ENCODE data around the gene GPR37L1. TPM values are rescaled to one million over a fixed set of nuclear protein-coding genes. Genes with fewer than 3 reads are reported as not detected.
"Not testable (repeated sequence)": the region's sequence is repeated elsewhere in the genome, so short reads cannot be mapped to it uniquely, and the experiment has no call there.

The GPR37L1 gene
- total and polyA plus RNA-seq, 7 experiments from 2014 or later: 0.02 to 0.09 TPM; not detected in 5

DNA sequence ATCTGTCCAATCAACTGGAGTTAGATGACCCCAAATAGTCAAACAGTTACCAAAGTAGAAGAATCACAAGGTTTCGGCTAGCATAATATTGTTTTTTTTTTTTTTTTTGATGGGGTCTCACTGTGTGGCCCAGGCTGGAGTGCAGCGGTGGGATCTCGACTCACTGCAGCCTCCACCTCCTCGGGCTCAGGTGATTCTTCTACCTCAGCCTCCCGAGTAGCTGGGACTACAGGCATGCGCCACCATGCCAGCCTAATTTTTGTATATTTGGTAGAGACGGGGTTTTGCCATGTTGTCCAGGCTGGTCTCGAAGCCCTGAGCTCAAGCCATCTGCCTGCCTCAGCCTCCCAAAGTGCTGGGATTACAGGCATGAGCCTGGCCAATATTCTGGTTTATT lies 23.0 kb downstream of the GPR37L1 start:
- not testable (repeated sequence) for H3K4me3 ChIP-seq (ENCODE audit: low read length); H3K27ac ChIP-seq (ENCODE audit: low read depth, low read length); H3K27me3 Mint-ChIP-seq; H3K9me3 Mint-ChIP-seq; DNase-seq; ATAC-seq; H3K9me3 ChIP-seq (ENCODE audit: control insufficient read depth in 2 of 3, low read length in 3 of 3); H3K27me3 ChIP-seq (ENCODE audit: control insufficient read depth in 2 of 2, insufficient read depth in 2 of 2, low read length in 2 of 2)
- Mint-ChIP-seq H3K4me1 (peaks cover 15 to 47% (median 33%) of the 10 kb centered on the region in 7 donors), H3K27ac (peak overlapping the region; percentile 81 to 98 (median 88)), H3K4me3 (peak overlapping the region; percentile 12 to 94 (median 92)), H3K36me3 (peaks cover 2 to 18% (median 8%) of the 10 kb centered on the region in 5 donors)
- peaks cover 14 to 21% of the 10 kb centered on the region in 2 donors for H3K4me1 ChIP-seq (ENCODE audit: control insufficient read depth in 2 of 2, insufficient read depth in 2 of 2, low read length in 2 of 2)
- peaks cover 4 to 43% (median 8%) of the 10 kb centered on the region in 3 experiments for H3K36me3 ChIP-seq (ENCODE audit: control insufficient read depth in 2 of 3, insufficient read depth in 3 of 3, low read length in 3 of 3)
- ChIA-PET CTCF (interaction anchor here (1.2 kb wide), 1 partner anchor 9 kb away, joined by 3 read pairs; no protein-coding TSS in a partner anchor), POLR2A (interaction anchor here (1.5 to 6.6 kb wide), 2 partner anchors 10 to 16 kb away, joined by 6 to 54 read pairs; partner anchors contain the start of gene PTPN7)
- intact Hi-C loops (cut with micrococcal nuclease): loop anchor here (1.0 to 10.0 kb wide), 4 partner anchors 10 to 661 kb away; partner anchors contain the start of gene IPO9 (in 1 of the 2)

DNA sequence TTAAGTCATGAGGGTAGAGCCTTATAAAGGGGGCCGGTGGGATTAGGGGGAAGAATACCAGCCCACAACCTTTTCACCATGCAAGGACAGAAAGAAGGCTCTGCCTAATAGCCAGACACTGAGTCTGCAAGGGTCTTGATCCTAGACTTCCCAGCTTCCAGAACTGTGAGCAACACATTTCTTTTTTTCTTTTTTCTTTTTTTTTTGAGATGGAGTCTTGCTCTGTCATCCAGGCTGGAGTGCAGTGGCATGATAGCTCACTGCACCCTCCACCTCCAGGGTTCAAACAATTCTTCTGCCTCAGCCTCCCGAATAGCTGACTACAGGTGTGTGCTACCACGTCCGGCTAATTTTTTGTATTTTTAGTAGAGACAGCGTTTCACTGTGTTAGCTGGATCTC lies 23.6 kb downstream of the GPR37L1 start:
- H3K27ac Mint-ChIP-seq: peak overlapping the region in 7 of 9 donors; percentile 8 to 93 (median 46)
- ChIA-PET POLR2A (interaction anchor here (1.5 to 6.6 kb wide), 2 partner anchors 10 to 15 kb away, joined by 6 to 54 read pairs; partner anchors contain the start of gene PTPN7), CTCF (interaction anchor here (1.2 to 1.4 kb wide), 2 partner anchors 8 to 14 kb away, joined by 3 to 6 read pairs; partner anchors contain the start of gene PTPN7)
- Histone ChIP-seq H3K36me3 (ENCODE audit: control insufficient read depth in 2 of 3, insufficient read depth in 3 of 3, low read length in 3 of 3) (peaks cover 10 to 49% (median 14%) of the 10 kb centered on the region in 3 experiments), H3K4me1 (ENCODE audit: control insufficient read depth in 2 of 2, insufficient read depth in 2 of 2, low read length in 2 of 2) (peaks cover 14 to 21% of the 10 kb centered on the region in 2 donors), H3K27me3 (ENCODE audit: control insufficient read depth in 2 of 2, insufficient read depth in 2 of 2, low read length in 2 of 2) (no peaks in the 10 kb centered on the region), H3K9me3 (ENCODE audit: control insufficient read depth in 2 of 3, low read length in 3 of 3) (no peaks in the 10 kb centered on the region), H3K4me3 (ENCODE audit: low read length) (no peak overlapping the region), H3K27ac (ENCODE audit: low read depth, low read length) (no peak overlapping the region)
- peaks cover 10 to 47% (median 33%) of the 10 kb centered on the region in 7 donors for H3K4me1 Mint-ChIP-seq
- no peak for DNase-seq
- H3K36me3 Mint-ChIP-seq: peaks cover 8 to 21% (median 14%) of the 10 kb centered on the region in 5 donors
- intact Hi-C loops (cut with micrococcal nuclease): loop anchor here (10.0 kb wide), 2 partner anchors 321 to 661 kb away; partner anchors contain the start of gene IPO9 (in 1 of the 2)
- no peaks in the 10 kb centered on the region for H3K9me3 Mint-ChIP-seq
- no peaks in the 10 kb centered on the region for H3K27me3 Mint-ChIP-seq
- H3K4me3 Mint-ChIP-seq: peak overlapping the region in 8 of 10 donors; percentile 12 to 93 (median 36)
- ATAC-seq: no peak

DNA sequence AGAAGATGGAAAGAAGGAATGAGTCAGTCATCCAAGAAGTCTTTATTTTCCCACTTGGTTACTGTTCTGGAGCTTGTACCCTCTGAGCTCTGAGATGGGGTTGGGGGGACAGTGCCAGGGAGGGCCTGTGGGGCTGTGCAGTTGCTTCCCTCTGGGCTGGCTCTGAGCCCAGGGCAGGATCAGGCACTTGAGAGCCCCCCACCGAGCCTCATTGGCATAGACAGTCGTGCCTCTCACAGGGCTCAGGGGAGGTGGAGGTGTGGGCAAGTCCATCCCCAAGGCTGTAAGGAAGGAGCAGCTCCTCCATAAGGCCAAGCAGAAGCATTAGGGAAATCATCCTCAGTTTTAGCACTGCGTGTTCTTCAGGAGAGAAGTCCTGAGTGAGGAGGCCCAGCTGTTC lies 24.3 kb downstream of the GPR37L1 start:
- peaks cover 14 to 21% of the 10 kb centered on the region in 2 donors for H3K4me1 ChIP-seq (ENCODE audit: control insufficient read depth in 2 of 2, insufficient read depth in 2 of 2, low read length in 2 of 2)
- no peak overlapping the region for H3K27ac ChIP-seq (ENCODE audit: low read depth, low read length)
- no peaks in the 10 kb centered on the region for H3K9me3 Mint-ChIP-seq
- H3K36me3 ChIP-seq (ENCODE audit: control insufficient read depth in 2 of 3, insufficient read depth in 3 of 3, low read length in 3 of 3): peaks cover 13 to 56% (median 21%) of the 10 kb centered on the region in 3 experiments
- no peak overlapping the region for H3K4me3 Mint-ChIP-seq
- H3K27ac Mint-ChIP-seq: peak overlapping the region in 4 of 9 donors; percentile 8 to 89 (median 22)
- POLR2A ChIA-PET: interaction anchor here (6.6 kb wide), 1 partner anchor 14 kb away, joined by 54 read pairs; the partner anchor contains the start of gene PTPN7
- H3K4me1 Mint-ChIP-seq: peaks cover 10 to 44% (median 29%) of the 10 kb centered on the region in 7 donors
- no peak for DNase-seq
- intact Hi-C loops (cut with micrococcal nuclease): loop anchor here (10.0 kb wide), 2 partner anchors 322 to 662 kb away; partner anchors contain the start of gene IPO9 (in 1 of the 2)
- no peaks in the 10 kb centered on the region for H3K27me3 ChIP-seq (ENCODE audit: control insufficient read depth in 2 of 2, insufficient read depth in 2 of 2, low read length in 2 of 2)
- peaks cover 9 to 21% (median 15%) of the 10 kb centered on the region in 5 donors for H3K36me3 Mint-ChIP-seq
- no peaks in the 10 kb centered on the region for H3K9me3 ChIP-seq (ENCODE audit: control insufficient read depth in 2 of 3, low read length in 3 of 3)
- CTCF ChIA-PET: interaction anchor here (1.4 kb wide), 1 partner anchor 13 kb away, joined by 6 read pairs; the partner anchor contains the start of gene PTPN7
- ATAC-seq: no peak
- H3K27me3 Mint-ChIP-seq: no peaks in the 10 kb centered on the region
- no peak overlapping the region for H3K4me3 ChIP-seq (ENCODE audit: low read length)

GRCh38 chr1:202148391-202148790 lies 25.7 kb downstream of the GPR37L1 start:
- H3K4me3 Mint-ChIP-seq: no peak overlapping the region

DNA sequence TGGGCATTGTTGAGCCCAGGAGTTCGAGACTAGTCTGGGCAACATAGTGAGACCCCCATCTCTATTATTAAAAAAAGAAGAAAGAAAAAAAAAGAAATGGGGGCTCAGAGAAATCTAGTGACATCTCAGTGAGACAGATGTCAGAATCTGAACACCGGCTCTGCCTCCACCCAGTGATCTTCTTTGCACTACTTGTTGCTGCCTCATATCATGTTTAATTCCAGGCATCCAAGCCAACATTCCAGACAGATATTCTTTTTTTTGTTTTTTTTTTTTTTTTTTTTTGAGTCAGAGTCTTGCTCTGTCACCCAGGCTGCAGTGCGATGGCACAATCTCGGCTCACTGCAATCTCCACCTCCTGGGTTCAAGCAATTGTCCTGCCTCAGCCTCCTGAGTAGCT lies 26.8 kb downstream of the GPR37L1 start:
- POLR2A ChIA-PET: no interaction called here
- Histone ChIP-seq H3K9me3 (ENCODE audit: control insufficient read depth in 2 of 3, low read length in 3 of 3) (no peaks in the 10 kb centered on the region), H3K4me3 (ENCODE audit: low read length) (no peak overlapping the region), H3K36me3 (ENCODE audit: control insufficient read depth in 2 of 3, insufficient read depth in 3 of 3, low read length in 3 of 3) (peaks cover 21 to 78% (median 39%) of the 10 kb centered on the region in 3 experiments), H3K27me3 (ENCODE audit: control insufficient read depth in 2 of 2, insufficient read depth in 2 of 2, low read length in 2 of 2) (no peaks in the 10 kb centered on the region), H3K27ac (ENCODE audit: low read depth, low read length) (no peak overlapping the region), H3K4me1 (ENCODE audit: control insufficient read depth in 2 of 2, insufficient read depth in 2 of 2, low read length in 2 of 2) (peaks cover 0 to 7% of the 10 kb centered on the region in 2 donors)
- no peak for DNase-seq
- no peak for ATAC-seq
- Mint-ChIP-seq H3K4me1 (peaks cover 2 to 34% (median 13%) of the 10 kb centered on the region in 7 donors), H3K36me3 (peaks cover 14 to 32% (median 21%) of the 10 kb centered on the region in 5 donors), H3K4me3 (no peak overlapping the region), H3K9me3 (no peaks in the 10 kb centered on the region), H3K27ac (peak overlapping the region in 5 of 9 donors; percentile 17 to 42 (median 33)), H3K27me3 (no peaks in the 10 kb centered on the region)
- intact Hi-C loops (cut with micrococcal nuclease): loop anchor here (10.0 kb wide), 2 partner anchors 325 to 665 kb away; partner anchors contain the start of gene IPO9 (in 1 of the 2)
- CTCF ChIA-PET: no interaction called here

More at GRCh38 chr1:202148391-202148790, 25.7 kb downstream of the GPR37L1 start:
- Histone ChIP-seq H3K9me3 (ENCODE audit: control insufficient read depth in 2 of 3, low read length in 3 of 3) (no peaks in the 10 kb centered on the region), H3K4me1 (ENCODE audit: control insufficient read depth in 2 of 2, insufficient read depth in 2 of 2, low read length in 2 of 2) (peaks cover under 1 to 7% of the 10 kb centered on the region in 2 donors), H3K27ac (ENCODE audit: low read depth, low read length) (peak overlapping the region; percentile 17), H3K36me3 (ENCODE audit: control insufficient read depth in 2 of 3, insufficient read depth in 3 of 3, low read length in 3 of 3) (peaks cover 21 to 70% (median 32%) of the 10 kb centered on the region in 3 experiments), H3K27me3 (ENCODE audit: control insufficient read depth in 2 of 2, insufficient read depth in 2 of 2, low read length in 2 of 2) (no peaks in the 10 kb centered on the region), H3K4me3 (ENCODE audit: low read length) (no peak overlapping the region)
- Mint-ChIP-seq H3K27me3 (no peaks in the 10 kb centered on the region), H3K9me3 (no peaks in the 10 kb centered on the region), H3K27ac (peak overlapping the region in 5 of 9 donors; percentile 17 to 80 (median 68)), H3K36me3 (peaks cover 10 to 28% (median 16%) of the 10 kb centered on the region in 5 donors), H3K4me1 (peaks cover 4 to 33% (median 16%) of the 10 kb centered on the region in 7 donors)
- ChIA-PET POLR2A (interaction anchor here (1.0 to 6.6 kb wide), 2 partner anchors 9 to 13 kb away, joined by 3 to 54 read pairs; partner anchors contain the start of gene PTPN7), CTCF (interaction anchor here (1.1 kb wide), 1 partner anchor 12 kb away, joined by 3 read pairs; the partner anchor contains the start of gene PTPN7)
- ATAC-seq (no peak), DNase-seq (no peak)
- intact Hi-C loops (cut with micrococcal nuclease): loop anchor here (10.0 kb wide), 2 partner anchors 324 to 664 kb away; partner anchors contain the start of gene IPO9 (in 1 of the 2)

DNA sequence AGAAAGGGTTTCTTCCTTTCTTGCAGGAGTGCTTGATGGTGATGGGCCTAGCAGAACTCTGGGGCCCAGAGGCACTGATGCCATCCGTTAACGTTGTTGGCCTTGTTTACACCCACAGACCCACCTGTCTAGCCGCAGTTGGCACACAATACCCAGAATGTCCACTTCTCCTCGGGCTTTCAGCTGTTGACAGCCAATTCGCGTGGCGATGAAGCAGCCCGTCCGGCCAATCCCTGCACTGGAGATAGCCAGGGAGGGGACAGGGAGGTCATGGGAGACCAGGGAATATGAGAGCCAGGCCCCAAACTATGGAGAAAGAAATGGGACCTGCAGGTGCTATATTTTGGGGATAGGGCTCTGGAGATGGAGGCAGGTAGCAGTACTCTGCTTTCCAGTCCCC lies 27.5 kb downstream of the GPR37L1 start:
- intact Hi-C loops (cut with micrococcal nuclease): no loop called here
- CTCF ChIA-PET: no interaction called here

More for the DNA sequence above, 27.5 kb downstream of the GPR37L1 start:
- Mint-ChIP-seq H3K4me3 (no peak overlapping the region), H3K9me3 (no peaks in the 10 kb centered on the region), H3K36me3 (peaks cover 19 to 38% (median 27%) of the 10 kb centered on the region in 5 donors), H3K27me3 (no peaks in the 10 kb centered on the region), H3K4me1 (peaks cover 8 to 38% (median 16%) of the 10 kb centered on the region in 7 donors), H3K27ac (peak overlapping the region in 3 of 9 donors; percentile 34 to 87 (median 43))
- DNase-seq: no peak
- POLR2A ChIA-PET: no interaction called here
- no peak for ATAC-seq
- Histone ChIP-seq H3K4me3 (ENCODE audit: low read length) (no peak overlapping the region), H3K9me3 (ENCODE audit: control insufficient read depth in 2 of 3, low read length in 3 of 3) (no peaks in the 10 kb centered on the region), H3K36me3 (ENCODE audit: control insufficient read depth in 2 of 3, insufficient read depth in 3 of 3, low read length in 3 of 3) (peaks cover 21 to 84% (median 45%) of the 10 kb centered on the region in 3 experiments), H3K4me1 (ENCODE audit: control insufficient read depth in 2 of 2, insufficient read depth in 2 of 2, low read length in 2 of 2) (peaks cover 0 to 4% of the 10 kb centered on the region in 2 donors), H3K27me3 (ENCODE audit: control insufficient read depth in 2 of 2, insufficient read depth in 2 of 2, low read length in 2 of 2) (no peaks in the 10 kb centered on the region), H3K27ac (ENCODE audit: low read depth, low read length) (no peak overlapping the region)

Data from naive thymus-derived CD4-positive, alpha-beta T cell (primary cell).